ENCODE data around the gene PEPD.

The PEPD gene

DNA sequence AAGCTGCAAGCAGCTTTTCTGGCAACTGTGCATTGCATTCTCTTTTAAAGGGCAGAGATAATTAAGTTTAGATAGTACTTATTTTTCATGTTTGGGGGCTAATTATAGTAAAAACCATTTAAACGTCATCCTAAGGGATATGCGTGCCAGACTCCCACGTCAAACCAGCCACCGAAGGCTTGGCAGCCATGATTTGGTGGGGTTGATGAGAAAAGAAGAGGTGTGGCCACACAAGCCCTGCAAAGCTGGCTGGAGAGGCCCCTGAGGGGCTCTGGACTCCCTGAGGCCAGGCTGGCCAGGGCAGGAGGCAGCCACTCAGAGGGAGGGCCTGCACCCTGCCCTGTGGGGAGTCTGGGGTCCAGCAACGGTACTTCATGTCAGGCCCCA lies 17.5 kb downstream of the PEPD start:
- no peak for DNase-seq
- Histone ChIP-seq H3K4me2 (ENCODE audit: low read depth, low read length) (no peak overlapping the region), H3K4me1 (ENCODE audit: low read length) (no peaks in the 10 kb centered on the region), H3F3A (ENCODE audit: insufficient read depth, low read length) (no peaks in the 10 kb centered on the region), H3K9ac (ENCODE audit: low read length) (no peak overlapping the region), H2AFZ (ENCODE audit: low read length) (no peak overlapping the region), H4K20me1 (ENCODE audit: insufficient read depth, low read length) (no peaks in the 10 kb centered on the region), H3K36me3 (replicated peaks; ENCODE audit: insufficient read depth, low read length) (no peaks in the 10 kb centered on the region), H3K79me2 (ENCODE audit: low read length) (no peaks in the 10 kb centered on the region), H3K9me3 (replicated peaks; ENCODE audit: insufficient read depth, low read length) (no peaks in the 10 kb centered on the region), H3K27me3 (replicated peaks; ENCODE audit: insufficient read depth, low read length) (no peaks in the 10 kb centered on the region), H3K27ac (ENCODE audit: low read length) (no peak overlapping the region), H3K9me2 (replicated peaks; ENCODE audit: insufficient read depth, low read length) (no peaks in the 10 kb centered on the region), H3K4me3 (ENCODE audit: low read length) (no peak overlapping the region)
- TF ChIP-seq EZH2 (optimal IDR thresholded peaks at IDR 0.05; ENCODE audit: low read depth, low read length): no peak

DNA sequence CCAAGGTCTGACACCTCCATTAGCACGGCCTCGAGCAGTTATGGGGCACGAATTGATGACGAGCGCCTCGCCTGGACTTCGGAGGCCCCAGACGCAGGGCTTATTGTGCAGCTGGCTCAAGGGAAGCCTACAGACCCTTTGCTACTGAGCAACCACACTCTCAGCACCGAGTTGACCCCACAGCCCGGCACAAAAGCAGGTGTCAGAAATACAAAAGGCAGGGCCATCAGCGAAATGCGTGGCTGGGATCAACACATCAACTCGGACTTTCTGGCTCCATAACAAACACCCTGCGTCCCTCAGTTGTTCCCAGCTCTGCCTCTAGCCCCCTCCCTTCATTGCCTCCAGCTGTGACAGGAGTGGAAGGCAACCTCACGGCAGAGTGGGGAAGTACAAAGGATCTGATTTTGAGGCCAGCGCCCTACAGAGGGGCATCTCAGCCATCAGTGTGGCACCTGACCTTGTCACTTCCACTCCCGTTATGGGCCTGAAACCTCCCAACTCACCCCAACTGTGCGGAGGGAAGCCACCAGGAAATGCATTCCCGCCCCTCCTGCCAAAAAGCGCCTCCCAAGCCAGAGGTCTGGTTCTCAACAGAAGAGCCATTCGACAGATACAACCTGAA lies 18.0 kb downstream of the PEPD start:
- no peak for DNase-seq
- no peak overlapping the region for H3K4me2 ChIP-seq (ENCODE audit: low read depth, low read length)
- no peaks in the 10 kb centered on the region for H3K9me2 ChIP-seq (replicated peaks; ENCODE audit: insufficient read depth, low read length)
- H3K27ac ChIP-seq (ENCODE audit: low read length): no peak overlapping the region
- no peak overlapping the region for H3K4me3 ChIP-seq (ENCODE audit: low read length)
- H3F3A ChIP-seq (ENCODE audit: insufficient read depth, low read length): no peaks in the 10 kb centered on the region
- H4K20me1 ChIP-seq (ENCODE audit: insufficient read depth, low read length): no peaks in the 10 kb centered on the region
- H2AFZ ChIP-seq (ENCODE audit: low read length): no peak overlapping the region
- H3K79me2 ChIP-seq (ENCODE audit: low read length): no peaks in the 10 kb centered on the region
- no peaks in the 10 kb centered on the region for H3K4me1 ChIP-seq (ENCODE audit: low read length)
- TF ChIP-seq EZH2 (optimal IDR thresholded peaks at IDR 0.05; ENCODE audit: low read depth, low read length) (no peak), EZH2phosphoT487 (IDR thresholded peaks at IDR 0.05; ENCODE audit: low read length) (no peak)
- TF ChIP-seq, protein P1, sequence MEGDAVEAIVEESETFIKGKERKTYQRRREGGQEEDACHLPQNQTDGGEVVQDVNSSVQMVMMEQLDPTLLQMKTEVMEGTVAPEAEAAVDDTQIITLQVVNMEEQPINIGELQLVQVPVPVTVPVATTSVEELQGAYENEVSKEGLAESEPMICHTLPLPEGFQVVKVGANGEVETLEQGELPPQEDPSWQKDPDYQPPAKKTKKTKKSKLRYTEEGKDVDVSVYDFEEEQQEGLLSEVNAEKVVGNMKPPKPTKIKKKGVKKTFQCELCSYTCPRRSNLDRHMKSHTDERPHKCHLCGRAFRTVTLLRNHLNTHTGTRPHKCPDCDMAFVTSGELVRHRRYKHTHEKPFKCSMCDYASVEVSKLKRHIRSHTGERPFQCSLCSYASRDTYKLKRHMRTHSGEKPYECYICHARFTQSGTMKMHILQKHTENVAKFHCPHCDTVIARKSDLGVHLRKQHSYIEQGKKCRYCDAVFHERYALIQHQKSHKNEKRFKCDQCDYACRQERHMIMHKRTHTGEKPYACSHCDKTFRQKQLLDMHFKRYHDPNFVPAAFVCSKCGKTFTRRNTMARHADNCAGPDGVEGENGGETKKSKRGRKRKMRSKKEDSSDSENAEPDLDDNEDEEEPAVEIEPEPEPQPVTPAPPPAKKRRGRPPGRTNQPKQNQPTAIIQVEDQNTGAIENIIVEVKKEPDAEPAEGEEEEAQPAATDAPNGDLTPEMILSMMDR (IDR thresholded peaks at IDR 0.05; ENCODE audit: low read length): no peak
- H3K36me3 ChIP-seq (replicated peaks; ENCODE audit: insufficient read depth, low read length): no peaks in the 10 kb centered on the region
- no peaks in the 10 kb centered on the region for H3K27me3 ChIP-seq (replicated peaks; ENCODE audit: insufficient read depth, low read length)
- no peak overlapping the region for H3K9ac ChIP-seq (ENCODE audit: low read length)
- no peaks in the 10 kb centered on the region for H3K9me3 ChIP-seq (replicated peaks; ENCODE audit: insufficient read depth, low read length)

DNA sequence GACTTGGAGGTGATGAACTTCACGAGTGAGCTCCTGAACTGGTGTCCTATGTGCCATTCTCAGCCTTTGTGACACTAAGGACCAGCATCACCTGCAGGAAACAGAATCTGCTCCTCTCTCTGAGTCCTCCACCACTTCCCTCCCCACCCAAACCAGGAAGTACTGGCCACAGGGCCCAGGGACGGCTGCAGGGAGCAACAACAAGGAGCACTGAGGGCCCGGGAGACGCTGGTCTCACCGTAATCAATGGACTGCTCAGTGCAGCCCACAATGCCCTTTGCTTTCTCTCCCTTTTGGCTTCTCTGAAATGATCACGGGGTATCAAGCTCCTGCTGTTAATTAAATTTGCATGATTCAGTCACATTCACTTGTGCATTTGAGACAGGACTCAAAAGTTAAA lies 18.6 kb downstream of the PEPD start:
- Histone ChIP-seq H3K9me3 (replicated peaks; ENCODE audit: insufficient read depth, low read length) (no peaks in the 10 kb centered on the region), H3K36me3 (replicated peaks; ENCODE audit: insufficient read depth, low read length) (no peaks in the 10 kb centered on the region), H3K9ac (ENCODE audit: low read length) (no peak overlapping the region), H3K4me2 (ENCODE audit: low read depth, low read length) (no peak overlapping the region), H3F3A (ENCODE audit: insufficient read depth, low read length) (no peaks in the 10 kb centered on the region), H2AFZ (ENCODE audit: low read length) (no peak overlapping the region), H3K4me3 (ENCODE audit: low read length) (no peak overlapping the region), H3K79me2 (ENCODE audit: low read length) (no peaks in the 10 kb centered on the region), H3K27ac (ENCODE audit: low read length) (no peak overlapping the region), H3K27me3 (replicated peaks; ENCODE audit: insufficient read depth, low read length) (no peaks in the 10 kb centered on the region), H3K4me1 (ENCODE audit: low read length) (no peaks in the 10 kb centered on the region), H3K9me2 (replicated peaks; ENCODE audit: insufficient read depth, low read length) (no peaks in the 10 kb centered on the region), H4K20me1 (ENCODE audit: insufficient read depth, low read length) (no peaks in the 10 kb centered on the region)
- no peak for DNase-seq
- TF ChIP-seq, protein P1 (IDR thresholded peaks at IDR 0.05; ENCODE audit: low read length): no peak
- TF ChIP-seq EZH2phosphoT487 (IDR thresholded peaks at IDR 0.05; ENCODE audit: low read length) (no peak), EZH2 (optimal IDR thresholded peaks at IDR 0.05; ENCODE audit: low read depth, low read length) (no peak)

DNA sequence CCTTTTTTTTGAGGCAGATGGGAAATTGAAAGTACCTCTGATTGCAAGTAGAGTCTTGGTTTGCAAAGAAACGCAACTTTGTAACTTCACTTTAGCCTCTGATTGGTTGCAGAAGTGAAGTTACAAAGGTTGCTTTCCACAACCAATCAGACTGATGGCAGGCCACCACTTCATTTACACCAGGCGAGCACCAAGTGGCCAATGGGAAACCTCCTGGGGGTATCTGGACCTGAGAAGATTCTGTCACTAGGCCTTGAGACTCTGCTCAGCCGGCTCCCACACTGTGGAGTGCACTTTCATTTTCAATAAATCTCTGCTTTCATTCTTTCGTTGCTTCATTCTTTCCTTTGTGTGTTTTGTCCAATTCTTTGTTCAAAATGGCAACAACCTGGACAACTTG lies 19.1 kb downstream of the PEPD start:
- Histone ChIP-seq H4K20me1 (ENCODE audit: insufficient read depth, low read length) (no peaks in the 10 kb centered on the region), H3F3A (ENCODE audit: insufficient read depth, low read length) (no peaks in the 10 kb centered on the region), H3K9me3 (replicated peaks; ENCODE audit: insufficient read depth, low read length) (no peaks in the 10 kb centered on the region)

More for the DNA sequence above, 19.1 kb downstream of the PEPD start:
- DNase-seq: no peak
- no peaks in the 10 kb centered on the region for H3K36me3 ChIP-seq (replicated peaks; ENCODE audit: insufficient read depth, low read length)
- no peaks in the 10 kb centered on the region for H3K4me1 ChIP-seq (ENCODE audit: low read length)
- H3K27ac ChIP-seq (ENCODE audit: low read length): no peak overlapping the region
- H3K79me2 ChIP-seq (ENCODE audit: low read length): no peaks in the 10 kb centered on the region
- no peak overlapping the region for H3K4me2 ChIP-seq (ENCODE audit: low read depth, low read length)
- no peak overlapping the region for H2AFZ ChIP-seq (ENCODE audit: low read length)
- TF ChIP-seq EZH2phosphoT487 (IDR thresholded peaks at IDR 0.05; ENCODE audit: low read length) (no peak), EZH2 (optimal IDR thresholded peaks at IDR 0.05; ENCODE audit: low read depth, low read length) (no peak)
- TF ChIP-seq, protein P1 (IDR thresholded peaks at IDR 0.05; ENCODE audit: low read length): no peak
- H3K9me2 ChIP-seq (replicated peaks; ENCODE audit: insufficient read depth, low read length): no peaks in the 10 kb centered on the region
- no peaks in the 10 kb centered on the region for H3K27me3 ChIP-seq (replicated peaks; ENCODE audit: insufficient read depth, low read length)
- no peak overlapping the region for H3K9ac ChIP-seq (ENCODE audit: low read length)
- no peak overlapping the region for H3K4me3 ChIP-seq (ENCODE audit: low read length)
